ENCODE results near the gene HCAR1.
"Not testable (repeated sequence)": the region's sequence is repeated elsewhere in the genome, so short reads cannot be mapped to it uniquely, and the experiment has no call there.

DNA sequence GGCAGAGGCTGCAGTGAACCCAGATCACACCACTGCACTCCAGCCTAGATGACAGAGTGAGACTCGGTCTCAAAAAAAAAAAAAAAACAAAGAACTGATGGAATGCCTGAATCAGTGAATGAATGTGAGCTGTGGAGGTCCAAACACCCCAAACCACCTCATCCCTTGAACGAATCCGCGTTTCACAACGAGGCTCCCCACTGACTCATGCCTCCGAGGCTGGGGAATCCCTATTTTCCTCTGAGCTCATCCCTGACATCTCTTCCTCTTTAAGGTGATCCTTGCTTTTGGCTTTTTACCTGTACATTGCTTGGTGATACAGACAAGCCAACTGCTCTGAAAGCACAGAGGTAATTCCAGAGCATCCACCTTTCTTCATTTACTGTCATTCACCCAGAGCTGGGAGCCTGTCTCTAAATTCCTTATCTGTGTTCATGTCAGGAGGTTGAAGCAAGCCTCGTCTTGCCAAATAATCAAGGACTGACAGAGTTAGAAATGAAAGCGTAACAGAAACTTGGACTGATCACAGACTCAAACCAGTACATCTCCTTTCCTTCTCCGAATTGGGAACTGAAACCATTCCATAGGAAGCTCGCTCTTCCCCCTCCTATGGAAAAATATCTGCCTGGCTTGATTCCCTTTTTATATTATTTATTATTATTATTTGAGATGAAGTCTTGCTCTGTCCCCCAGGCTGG is 17.0 kb downstream of the HCAR1 start:
- TF ChIP-seq TAF1, POLR2A (IDR thresholded peaks at IDR 0.05; ENCODE audit: low read depth, low read length): not testable (repeated sequence)

Measured in GM12891 (cell line).